HT-29 (cell line): Measurements from ENCODE around the gene CARNS1. TPM values are rescaled to one million over a fixed set of nuclear protein-coding genes. Genes with fewer than 3 reads are reported as not detected.
A peak's percentile ranks its signal among the peaks of the same experiment; 100 is the strongest.

Source experiments
- DNase-seq: peaks from one replicate; pipeline ENCODE4 v3.0.0-alpha.2; 2015; ENCODE audit warnings: low spot score
- total RNA-seq: library from RNA; depleted of rRNA; stranded (reverse); fragments of >200 nt; shearing (Covaris generic); gene quantifications from 2 replicates; pipeline ENCODE4 v1.2.3, GENCODE V29; 2014

Gene CARNS1
- total RNA-seq, 1 experiment from 2014 or later, result 0.76 TPM

GRCh38 chr11:67428052-67429001, 12.8 kb downstream of the CARNS1 start, which contains the start of gene RPS6KB2:
RPS6KB2 (plus strand) TSS chr11:67428494; CDS start chr11:67428546, 52 bp downstream.
- DNase-seq, result peak; percentile 99

- DNase-seq, result no peak
Observed at GRCh38 chr11:67429038-67429668, 13.7 kb downstream of the CARNS1 start.

GRCh38 chr11:67429722-67430121, 14.2 kb downstream of the CARNS1 start:
- DNase-seq, result no peak

- DNase-seq, result no peak
Observed at GRCh38 chr11:67431346-67432249, 16.1 kb downstream of the CARNS1 start.

- DNase-seq, result no peak
Observed at GRCh38 chr11:67432655-67433349, 17.3 kb downstream of the CARNS1 start.

DNA sequence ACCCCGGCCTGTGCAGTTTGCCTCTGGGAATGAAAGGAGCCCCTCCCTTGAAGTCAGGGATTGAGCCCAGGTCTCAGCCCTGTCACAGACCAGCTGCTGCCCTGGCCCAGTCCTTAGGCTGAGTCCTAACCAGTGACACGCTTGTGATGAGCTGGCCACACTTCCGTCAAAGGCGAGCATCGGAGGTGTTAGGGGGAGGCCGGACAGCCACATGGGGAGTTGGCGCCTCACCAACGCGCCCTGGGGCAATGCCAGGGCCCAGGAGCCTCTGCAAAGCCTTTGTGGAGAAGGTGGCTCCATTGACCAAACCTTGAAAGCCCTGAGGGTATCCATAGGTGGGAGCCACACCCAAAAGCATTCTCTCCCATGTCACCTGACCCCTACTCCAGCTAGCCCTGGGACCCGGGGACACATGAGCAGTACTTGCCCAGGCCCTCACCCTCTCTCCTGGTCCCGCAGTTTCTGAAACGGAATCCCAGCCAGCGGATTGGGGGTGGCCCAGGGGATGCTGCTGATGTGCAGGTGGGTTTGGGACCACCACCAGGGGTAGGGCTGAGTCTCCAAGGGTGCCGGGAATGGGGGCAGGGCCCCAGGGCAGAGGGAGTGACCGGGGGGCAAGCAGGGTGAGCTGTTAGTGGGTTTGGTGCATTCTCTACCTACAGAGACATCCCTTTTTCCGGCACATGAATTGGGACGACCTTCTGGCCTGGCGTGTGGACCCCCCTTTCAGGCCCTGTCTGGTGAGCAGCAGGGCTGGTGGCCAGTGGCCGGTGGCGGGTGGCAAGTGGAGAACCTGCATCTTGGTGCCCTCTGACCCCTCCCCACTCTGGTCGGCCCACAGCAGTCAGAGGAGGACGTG, 18.3 kb downstream of the CARNS1 start:
- DNase-seq, result no peak

GRCh38 chr11:67434395-67434881, 19.0 kb downstream of the CARNS1 start:
- no peak for DNase-seq

DNA sequence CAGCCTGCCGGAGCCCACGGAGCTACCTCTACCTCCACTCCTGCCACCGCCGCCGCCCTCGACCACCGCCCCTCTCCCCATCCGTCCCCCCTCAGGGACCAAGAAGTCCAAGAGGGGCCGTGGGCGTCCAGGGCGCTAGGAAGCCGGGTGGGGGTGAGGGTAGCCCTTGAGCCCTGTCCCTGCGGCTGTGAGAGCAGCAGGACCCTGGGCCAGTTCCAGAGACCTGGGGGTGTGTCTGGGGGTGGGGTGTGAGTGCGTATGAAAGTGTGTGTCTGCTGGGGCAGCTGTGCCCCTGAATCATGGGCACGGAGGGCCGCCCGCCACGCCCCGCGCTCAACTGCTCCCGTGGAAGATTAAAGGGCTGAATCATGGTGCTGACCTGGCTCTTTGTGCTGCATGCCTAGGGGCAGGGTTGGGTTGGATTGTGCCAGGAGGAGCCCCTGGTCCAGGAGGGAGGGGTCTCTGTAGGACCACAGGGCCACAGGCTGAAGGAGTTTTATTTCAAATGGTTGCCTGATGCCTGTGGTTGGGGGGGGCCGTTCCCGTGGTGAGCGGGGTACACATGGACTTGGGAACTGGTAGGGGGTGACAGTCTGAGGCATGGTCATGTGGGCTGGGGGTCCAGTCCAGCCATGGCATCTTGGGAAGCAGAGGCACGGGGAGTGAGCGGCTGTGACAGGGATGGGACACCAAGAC, 19.7 kb downstream of the CARNS1 start:
- DNase-seq, result no peak

- DNase-seq, result no peak
Observed at GRCh38 chr11:67435727-67436458, 20.4 kb downstream of the CARNS1 start.

- no peak for DNase-seq
Observed at GRCh38 chr11:67436459-67437081, 21.1 kb downstream of the CARNS1 start.

DNA sequence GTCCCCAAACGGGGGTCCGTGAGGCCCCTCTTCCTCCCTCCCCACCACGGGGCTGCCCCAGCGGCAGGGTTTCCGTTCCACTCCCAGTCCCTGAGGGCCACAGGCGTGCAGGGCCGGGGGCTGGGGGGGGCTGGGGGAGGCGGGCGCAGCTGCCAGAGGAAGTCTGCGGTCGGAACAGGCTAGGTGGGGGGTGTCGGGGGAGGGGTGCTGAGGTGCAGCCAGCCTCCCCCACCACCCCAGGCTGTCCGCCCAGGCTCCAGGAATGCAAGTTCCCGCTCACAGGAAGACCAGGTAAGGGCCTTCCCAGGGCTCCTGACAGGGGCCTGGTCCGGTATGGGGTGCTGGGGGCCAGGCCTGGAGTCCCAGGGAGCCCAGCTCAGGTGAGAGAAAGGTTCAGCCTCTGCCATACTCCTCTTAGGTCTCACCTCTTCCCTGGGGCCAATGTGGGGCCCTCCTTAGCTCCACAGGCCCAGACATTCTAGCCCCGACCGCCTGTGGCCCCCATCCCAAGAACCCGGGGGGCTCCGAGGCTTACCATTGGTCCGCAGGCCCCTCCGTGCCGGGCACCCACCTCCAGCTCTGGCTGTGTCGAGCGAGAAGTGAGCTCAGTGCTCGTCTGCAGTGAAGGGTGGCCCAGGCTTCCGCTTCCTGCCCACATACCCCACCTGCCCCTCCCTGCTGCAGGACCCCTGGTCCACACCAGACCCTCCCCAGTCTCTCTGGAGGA, 21.8 kb downstream of the CARNS1 start, which contains the start of gene PTPRCAP:
PTPRCAP (minus strand) TSS at position 601 of the 727 bp plus-strand sequence; CDS start at position 538, 63 bp downstream.
- DNase-seq, result no peak

DNA sequence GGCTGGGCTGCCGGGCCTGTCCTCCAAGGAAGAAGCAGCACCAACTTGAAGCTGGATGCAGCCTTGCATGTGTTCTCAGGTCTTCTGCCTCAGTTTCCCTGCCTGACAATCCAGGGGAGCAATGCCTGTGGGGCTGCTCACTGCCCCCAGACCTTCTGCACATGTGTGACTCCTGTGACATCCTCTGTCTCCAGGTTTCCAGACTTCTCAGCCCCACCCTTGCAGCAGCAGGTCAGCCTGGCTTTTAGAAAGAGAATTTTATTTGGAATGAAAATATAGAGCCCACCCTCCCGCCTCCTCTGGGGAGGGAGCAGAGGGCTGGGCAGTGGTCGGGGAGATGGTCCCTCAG, 22.3 kb downstream of the CARNS1 start:
- DNase-seq, result no peak

DNA sequence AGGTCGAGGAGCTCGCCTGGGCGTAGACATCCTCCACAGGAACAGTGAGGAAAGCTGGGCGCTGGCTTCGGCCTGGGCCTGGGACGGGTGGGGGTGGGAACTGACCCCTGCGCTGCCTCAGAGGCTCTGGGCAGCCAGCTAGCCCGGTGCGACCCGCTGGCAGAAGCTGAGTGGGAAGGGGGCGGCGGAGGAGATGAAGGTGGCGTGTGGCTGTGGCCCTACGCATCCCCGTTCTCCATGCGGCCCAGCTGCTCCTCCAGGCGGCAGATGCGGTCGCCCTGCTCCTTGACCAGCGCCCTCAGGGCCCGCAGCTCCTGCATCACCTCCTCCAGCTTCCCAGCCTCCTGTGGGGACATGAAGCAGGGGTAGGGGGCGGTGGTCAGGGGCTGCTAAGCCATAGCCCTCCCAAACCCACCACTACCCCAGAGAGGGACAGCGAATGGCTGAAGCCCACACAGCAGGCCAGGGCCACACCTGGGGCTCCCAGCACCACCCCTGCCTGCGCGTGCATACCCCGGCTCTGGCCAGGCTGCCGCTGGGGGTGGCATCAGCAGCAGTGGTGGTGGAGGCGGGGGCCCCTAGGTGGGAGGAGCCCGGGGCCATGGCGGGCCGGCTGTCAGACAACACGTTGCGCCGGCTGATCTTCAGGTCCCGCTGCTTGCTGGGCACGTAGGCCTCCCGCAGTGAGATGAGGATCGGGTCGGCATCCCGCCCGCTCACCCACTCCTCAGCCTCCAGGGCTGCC, 22.9 kb downstream of the CARNS1 start:
- no peak for DNase-seq

DNA sequence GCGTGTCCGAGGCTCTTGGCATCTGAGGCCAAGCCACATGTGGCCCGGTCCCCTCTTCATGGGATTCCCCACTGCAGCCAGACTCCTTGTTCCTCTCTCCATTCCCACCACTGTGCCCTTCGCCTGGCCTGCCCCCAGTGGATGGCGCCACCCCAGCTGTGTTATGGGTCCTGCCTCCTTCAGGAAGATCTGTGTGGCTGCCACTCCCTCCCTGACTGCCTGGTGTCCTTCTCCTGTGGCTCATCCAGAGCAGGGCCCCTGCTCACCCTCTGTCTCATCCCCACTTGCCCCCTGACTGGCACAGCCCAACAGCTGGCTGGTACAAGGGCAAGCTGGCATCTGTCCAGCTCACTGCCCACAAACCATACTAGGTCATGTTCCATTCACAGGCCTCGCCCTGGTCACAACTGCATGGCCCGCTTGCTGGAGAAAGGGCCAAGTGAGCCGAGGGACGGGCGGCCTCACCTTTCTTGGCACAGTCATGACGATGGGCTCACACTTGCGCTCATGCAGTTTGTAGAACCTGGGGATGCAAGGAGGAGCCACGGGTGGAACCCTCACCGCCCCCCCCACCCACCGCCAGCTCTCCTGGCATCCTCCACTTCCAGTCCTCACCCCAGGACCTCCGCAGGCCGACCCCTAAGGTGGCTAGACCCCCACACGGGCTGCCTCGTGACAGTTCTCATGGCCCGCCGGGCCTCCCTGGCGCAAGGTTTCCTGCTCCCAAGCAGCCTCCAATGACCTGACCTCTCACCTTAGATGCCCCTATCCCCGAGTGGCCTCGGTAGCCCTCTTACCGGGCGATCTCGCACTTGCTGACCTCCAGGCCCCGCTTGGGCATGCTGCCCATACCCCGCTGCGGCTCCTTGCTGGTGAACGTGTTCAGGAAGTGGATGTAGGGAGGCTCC, 24.1 kb downstream of the CARNS1 start:
- peak; percentile 56 for DNase-seq
